GM12878 (cell line): ENCODE data around the gene ERLEC1. TPM values are rescaled to one million over a fixed set of nuclear protein-coding genes. Genes with fewer than 3 reads are reported as not detected.
A peak's percentile ranks its signal among the peaks of the same experiment; 100 is the strongest.

Experiments used
- ATAC-seq: fragments of 200-7000 bp; cut with Tn5 transposase; 3 replicates; pipeline ENCODE4 v1.9.1; 2020; ENCODE audit warnings: mild to moderate bottlenecking, moderate library complexity
- Bru-seq: library from RNA; stranded (reverse); fragments of 400-500 nt; gene quantifications from one replicate; lab custom pipeline; 2021; lab: Mats Ljungman, UMichigan
- BruChase-seq, 2 experiments: library from RNA; stranded (reverse); fragments of 400-500 nt; gene quantifications; one replicate each; lab custom pipeline; 2021; lab: Mats Ljungman, UMichigan
- BruUV-seq: library from RNA; stranded (reverse); fragments of 400-500 nt; replicated peaks from 2 replicates; lab custom pipeline; 2021; lab: Mats Ljungman, UMichigan
- CTCF ChIA-PET: fragments of 300-600 bp; sonication (Branson Sonifier 250); formaldehyde crosslinking; extraction: SDS; loops from one replicate; lab custom pipeline; 2021; ENCODE audit warnings: inconsistent platforms; lab: Yijun Ruan, JAX
- POLR2A ChIA-PET: fragments of 350-600 bp; formaldehyde crosslinking; extraction: SDS; loops from one replicate; lab custom pipeline; 2021; ENCODE audit warnings: inconsistent platforms; lab: Charles Lee
- RAD21 ChIA-PET: fragments of 300-600 bp; sonication (Branson Sonifier 250); formaldehyde crosslinking; loops from one replicate; lab custom pipeline; 2023; ENCODE audit warnings: antibody characterized with exemption; ENCODE audit not compliant: unreplicated experiment; lab: Charles Lee
- SMC1A ChIA-PET: fragments of 300-600 bp; sonication (Branson Sonifier 250); formaldehyde crosslinking; loops from one replicate; lab custom pipeline; 2023; ENCODE audit not compliant: unreplicated experiment, uncharacterized antibody; lab: Charles Lee
- DNase-seq: peaks from one replicate; pipeline ENCODE4 v3.0.0-alpha.2; 2011; ENCODE audit warnings: low read depth, low spot score
- FAIRE-seq: peaks from 3 replicates; lab custom pipeline; 2011; peaks lifted over from hg19 to GRCh38; lab: Jason Lieb, UNC
- H2AFZ ChIP-seq: 2 replicates; pipeline ENCODE4 v1.6.0; 2011; ENCODE audit warnings: low read depth, low read length, control low read depth; ENCODE audit not compliant: control insufficient read depth
- H3K27ac ChIP-seq: 2 replicates; pipeline ENCODE4 v1.5.1; 2011; ENCODE audit warnings: control low read depth; ENCODE audit not compliant: control insufficient read depth, insufficient read depth
- H3K27me3 ChIP-seq, 2 experiments: replicated peaks in 1 of 2; 2 replicates each; pipeline versions ENCODE4 v1.6.0 to v1.6.1; 2011; ENCODE audit warnings: low read length in 1 of 2; ENCODE audit not compliant: control insufficient read depth in 2 of 2, insufficient read depth in 2 of 2
- H3K36me3 ChIP-seq, 2 experiments: 2 replicates each; pipeline ENCODE4 v1.5.1; 2011; ENCODE audit warnings: low read length in 1 of 2; ENCODE audit not compliant: control insufficient read depth in 2 of 2, insufficient read depth in 2 of 2
- H3K4me1 ChIP-seq: 2 replicates; pipeline ENCODE4 v1.6.1; 2011; ENCODE audit warnings: mild to moderate bottlenecking, low read length, moderate library complexity, mixed read lengths; ENCODE audit not compliant: control insufficient read depth, insufficient read depth
- H3K4me2 ChIP-seq: 2 replicates; pipeline ENCODE4 v1.6.0; 2011; ENCODE audit warnings: control low read depth; ENCODE audit not compliant: control insufficient read depth, insufficient read depth
- H3K4me3 ChIP-seq: fragments of 200-600 bp; sonication (generic); 2 replicates; pipeline ENCODE4 v1.5.1; 2016
- H3K79me2 ChIP-seq: 2 replicates; pipeline ENCODE4 v1.6.0; 2011; ENCODE audit warnings: low read length; ENCODE audit not compliant: control insufficient read depth, insufficient read depth
- H3K9ac ChIP-seq: 2 replicates; pipeline ENCODE4 v1.8.0; 2011; ENCODE audit warnings: low read length, control low read depth, mixed read lengths; ENCODE audit not compliant: control insufficient read depth, insufficient read depth
- H3K9me3 ChIP-seq: replicated peaks from 3 replicates; pipeline ENCODE4 v1.5.1; 2011; ENCODE audit warnings: mild to moderate bottlenecking, low read length; ENCODE audit not compliant: control insufficient read depth, insufficient read depth
- H4K20me1 ChIP-seq: 2 replicates; pipeline ENCODE4 v1.6.0; 2011; ENCODE audit not compliant: control insufficient read depth, insufficient read depth
- BACH1 ChIP-seq: fragments of 450-650 bp; IDR thresholded peaks from 2 replicates; pipeline ENCODE4 v1.6.1; 2017; ENCODE audit warnings: mild to moderate bottlenecking, borderline replicate concordance
- CHD1 ChIP-seq: IDR thresholded peaks from 2 replicates; pipeline ENCODE4 v1.6.1; 2012; ENCODE audit warnings: low read depth, low read length, improper control_type of control experiment
- CREM ChIP-seq: IDR thresholded peaks from 2 replicates; pipeline ENCODE4 v1.6.1; 2014; ENCODE audit warnings: antibody characterized with exemption, low read depth
- DPF2 ChIP-seq: fragments of 450-650 bp; IDR thresholded peaks from 2 replicates; pipeline ENCODE4 v1.6.1; 2017; ENCODE audit warnings: mild to moderate bottlenecking
- GATAD2B ChIP-seq: fragments of 450-650 bp; conservative IDR thresholded peaks from 2 replicates; pipeline ENCODE4 v1.6.1; 2017; ENCODE audit warnings: low read depth, mild to moderate bottlenecking, moderate library complexity
- LARP7 ChIP-seq: fragments of 450-650 bp; IDR thresholded peaks from 2 replicates; pipeline ENCODE4 v1.6.1; 2017; ENCODE audit warnings: mild to moderate bottlenecking
- MYB ChIP-seq: fragments of 150-350 bp; IDR thresholded peaks from 2 replicates; pipeline ENCODE4 v1.6.1; 2014; ENCODE audit warnings: mild to moderate bottlenecking, low read depth, low read length, borderline replicate concordance
- POLR2AphosphoS2 ChIP-seq: IDR thresholded peaks from 2 replicates; pipeline ENCODE4 v1.6.1; 2011; ENCODE audit warnings: low read depth, mild to moderate bottlenecking, low read length, improper control_type of control experiment, moderate library complexity
- POLR2AphosphoS5 ChIP-seq: IDR thresholded peaks from 2 replicates; pipeline ENCODE4 v1.6.1; 2011; ENCODE audit warnings: mild to moderate bottlenecking, low read length, inconsistent platforms
- RB1 ChIP-seq: fragments of 450-650 bp; formaldehyde crosslinking; IDR thresholded peaks from 2 replicates; pipeline ENCODE4 v1.6.1; 2017; ENCODE audit warnings: mild to moderate bottlenecking, borderline replicate concordance
- RBBP5 ChIP-seq: fragments of 200-600 bp; sonication (generic); conservative IDR thresholded peaks from 2 replicates; pipeline ENCODE4 v1.6.1; 2016
- SIX5 ChIP-seq: IDR thresholded peaks from 2 replicates; pipeline ENCODE4 v1.6.1; 2011; ENCODE audit warnings: mild to moderate bottlenecking, low read depth, low read length, moderate library complexity; ENCODE audit not compliant: severe bottlenecking
- SMAD5 ChIP-seq: IDR thresholded peaks from 2 replicates; pipeline ENCODE4 v1.6.1; 2016; ENCODE audit warnings: antibody characterized with exemption, low read depth
- SREBF2 ChIP-seq: IDR thresholded peaks from 2 replicates; pipeline ENCODE4 v1.6.1; 2012; ENCODE audit warnings: mild to moderate bottlenecking, low read length
- WGBS: methylation state at CpG from one replicate; pipeline ENCODE4 v1.1.6; 2016; ENCODE audit warnings: low lambda C conversion rate; ENCODE audit not compliant: insufficient replicate concordance, insufficient coverage; ENCODE audit errors: missing lambda C conversion rate; 5-methylcytosine and 5-hydroxymethylcytosine counted together
- in situ Hi-C: fragments of 300-500 bp; cut with MboI; formaldehyde crosslinking; loops from 9 replicates; pipeline ENCODE4 v1.14.3; 2018; ENCODE audit warnings: mixed read lengths
- intact Hi-C: fragments of 100-400 bp; cut with micrococcal nuclease; formaldehyde crosslinking; loops from one replicate; pipeline ENCODE4 v1.14.2; 2022; ENCODE audit not compliant: unreplicated experiment
- long read RNA-seq, 2 experiments: library from polyadenylated mRNA; unstranded; transcript quantifications; one replicate each; pipeline ENCODE4 v2.0.0, GENCODE V29; 2019 to 2020
- polyA minus RNA-seq, 3 experiments: library from RNA; depleted of rRNA, polyadenylated mRNA; stranded (reverse); fragments of >200 nt; gene quantifications; 2 replicates each; pipeline ENCODE4 v1.2.3, GENCODE V29; 2011
- polyA plus RNA-seq, 11 experiments: library from polyadenylated mRNA; depleted of rRNA in 4 of 11; unstranded in 6 of 11; stranded (reverse) in 5 of 11; fragments of >200 nt; fragmentation: Nextera tagmentation in 4 of 11; fragmentation: Illumina TruSeq in 1 of 11; extraction: Ambion mirVana in 4 of 11; extraction: Trizol in 1 of 11; gene quantifications; 1 replicate in 1 of 11; 2 replicates in 10 of 11; pipeline versions ENCODE4 v1.2.1 to v1.2.3, GENCODE V29; 2011 to 2016; ENCODE audit warnings: inconsistent platforms in 2 of 11, missing spikeins in 2 of 11, low read depth in 1 of 11
- total RNA-seq, 4 experiments: library from RNA; depleted of rRNA in 3 of 4; stranded (reverse); fragments of >200 nt in 3 of 4; fragmentation: Illumina TruSeq in 1 of 4; extraction: Trizol in 1 of 4; gene quantifications; 2 replicates each; pipeline versions ENCODE4 v1.2.1 to v1.2.3, GENCODE V29; 2013 to 2021
- TF ChIP-seq, protein P1 (sequence below): IDR thresholded peaks from 2 replicates; pipeline ENCODE4 v1.6.1; 2012; ENCODE audit warnings: low read depth, low read length, improper control_type of control experiment

The ERLEC1 gene, protein sequence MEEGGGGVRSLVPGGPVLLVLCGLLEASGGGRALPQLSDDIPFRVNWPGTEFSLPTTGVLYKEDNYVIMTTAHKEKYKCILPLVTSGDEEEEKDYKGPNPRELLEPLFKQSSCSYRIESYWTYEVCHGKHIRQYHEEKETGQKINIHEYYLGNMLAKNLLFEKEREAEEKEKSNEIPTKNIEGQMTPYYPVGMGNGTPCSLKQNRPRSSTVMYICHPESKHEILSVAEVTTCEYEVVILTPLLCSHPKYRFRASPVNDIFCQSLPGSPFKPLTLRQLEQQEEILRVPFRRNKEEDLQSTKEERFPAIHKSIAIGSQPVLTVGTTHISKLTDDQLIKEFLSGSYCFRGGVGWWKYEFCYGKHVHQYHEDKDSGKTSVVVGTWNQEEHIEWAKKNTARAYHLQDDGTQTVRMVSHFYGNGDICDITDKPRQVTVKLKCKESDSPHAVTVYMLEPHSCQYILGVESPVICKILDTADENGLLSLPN
- total RNA-seq (2013; cell fraction: nucleolus; rRNA removed) = 22.7 and 24.1 TPM in 2 replicates
- total RNA-seq (2014; rRNA removed) (31.8 and 34.2 TPM in 2 replicates), total RNA-seq (2014; rRNA removed; fragmentation: Illumina TruSeq; extraction: Trizol) (28.7 and 29.6 TPM in 2 replicates), total RNA-seq (2021) (22.5 TPM in 2 replicates), polyA plus RNA-seq (2011; rRNA removed) (29.3 and 42.3 TPM in 2 replicates), polyA plus RNA-seq (2014; fragmentation: Illumina TruSeq; extraction: Trizol) (31.2 and 37.6 TPM in 2 replicates), polyA plus RNA-seq (2014; fragmentation: Nextera tagmentation; extraction: Ambion mirVana) (10 to 100 TPM; 14.1 to 22.3 TPM), polyA plus RNA-seq (2014; rRNA removed) (22.4 and 30.4 TPM in 2 replicates), polyA plus RNA-seq (2016; fragmentation: Nextera tagmentation; extraction: Ambion mirVana) (10 to 100 TPM; 47.8 to 52.2 TPM), polyA minus RNA-seq (2011; rRNA and poly(A)+ RNA removed) (7.5 and 12.1 TPM in 2 replicates), Bru-seq, nascent RNA (percentile 86 among the genes with signal in this experiment), BruChase-seq, experiment 1, labeled RNA remaining after a 6-hour chase (percentile 81 among the genes with signal in this experiment), BruChase-seq, experiment 2, labeled RNA remaining after a 2-hour chase (percentile 83 among the genes with signal in this experiment)
- polyA plus RNA-seq (2011; ENCODE audit: low read depth) = 14.0 TPM
- polyA plus RNA-seq (2011; cell fraction: cytosol; rRNA removed) = 12.5 TPM in 2 replicates
- 8.4 and 9.6 TPM in 2 replicates for polyA plus RNA-seq (2011; cell fraction: nucleus; rRNA removed)
- 25.3 and 26.7 TPM in 2 replicates for polyA plus RNA-seq (2012)
- 4.0 and 6.8 TPM in 2 replicates for polyA minus RNA-seq (2011; cell fraction: cytosol; rRNA and poly(A)+ RNA removed)
- 7.7 and 10.8 TPM in 2 replicates for polyA minus RNA-seq (2011; cell fraction: nucleus; rRNA and poly(A)+ RNA removed)
- long read RNA-seq, experiment 1, transcript ERLEC1-201 (14 exons, 2,433 nt) = major isoform, 23 of 39 reads
- long read RNA-seq, experiment 1, transcript ERLEC1-202 (13 exons, 2,271 nt) = minor isoform, 5 of 39 reads
- long read RNA-seq, experiment 1, partial matches to known transcripts = 6 of 39 reads
- long read RNA-seq, experiment 1, other reads (novel, unspliced or antisense) = 5 of 39 reads
- long read RNA-seq, experiment 2, transcript ERLEC1-201 (14 exons, 2,433 nt) = major isoform, 89 of 136 reads
- long read RNA-seq, experiment 2, transcript ERLEC1-202 (13 exons, 2,271 nt) = minor isoform, 17 of 136 reads
- long read RNA-seq, experiment 2, partial matches to known transcripts = 17 of 136 reads
- long read RNA-seq, experiment 2, other reads (novel, unspliced or antisense) = 13 of 136 reads

DNA sequence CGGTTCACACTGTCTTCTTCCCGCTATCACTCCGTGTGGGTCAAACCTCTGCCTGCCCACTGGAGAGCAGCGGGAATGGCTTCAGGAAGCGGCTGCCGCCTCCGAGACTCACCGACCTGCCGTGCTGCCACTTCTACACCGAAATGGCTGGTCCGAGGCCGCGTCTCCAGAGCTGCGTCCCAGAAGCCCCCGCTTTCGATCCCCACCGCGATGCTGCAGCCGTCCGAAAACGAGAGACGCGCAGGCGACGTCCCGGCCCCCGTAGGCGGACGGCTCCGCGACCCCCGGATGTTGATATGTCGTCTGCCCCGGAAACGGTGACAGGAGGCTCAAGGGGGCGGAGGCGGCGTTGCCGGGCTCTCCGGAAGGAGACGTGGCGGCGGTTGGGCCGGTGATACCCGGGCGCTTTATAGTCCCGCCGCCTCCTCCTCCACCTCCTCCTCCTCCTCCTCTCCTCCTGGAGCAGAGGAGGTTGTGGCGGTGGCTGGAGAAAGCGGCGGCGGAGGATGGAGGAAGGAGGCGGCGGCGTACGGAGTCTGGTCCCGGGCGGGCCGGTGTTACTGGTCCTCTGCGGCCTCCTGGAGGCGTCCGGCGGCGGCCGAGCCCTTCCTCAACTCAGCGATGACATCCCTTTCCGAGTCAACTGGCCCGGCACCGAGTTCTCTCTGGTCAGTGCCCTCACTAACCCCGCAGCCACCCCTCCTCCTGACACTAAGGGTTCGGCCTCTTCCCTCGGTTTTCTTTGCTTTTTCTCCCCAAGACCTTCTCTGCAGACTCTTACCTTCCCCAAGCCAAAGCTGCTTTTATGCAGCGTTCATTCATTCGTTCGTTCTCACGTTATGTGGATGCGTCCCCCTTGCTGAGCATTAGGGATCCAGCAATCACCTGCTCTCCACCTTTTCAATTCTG is at the start of gene ERLEC1, which contains the start of gene ASB3:
TSS of gene ERLEC1 (plus strand) at position 340 of the 909 bp plus-strand sequence. CDS start at position 507, 167 bp downstream.
TSS of gene ASB3 (minus strand) at position 249 of the 909 bp plus-strand sequence. CDS start 21,381 bp downstream, outside the sequence.
- Histone ChIP-seq H3K9ac (peak within 1 kb of the TSS; percentile 92), H3K79me2 (peaks cover 87% of the 10 kb centered on the region), H3K36me3 (peaks cover 0 to 6% of the 10 kb centered on the region in 2 experiments; a peak in 2 of 4 replicates), H3K27ac (peak within 1 kb of the TSS; percentile 86), H3K4me2 (peak within 1 kb of the TSS; percentile 90), H4K20me1 (no peaks in the 10 kb centered on the region), H3K4me3 (peak within 1 kb of the TSS; percentile 97), H3K27me3 (no peaks in the 10 kb centered on the region), H3K9me3 (no peaks in the 10 kb centered on the region), H3K4me1 (0 out of 2 replicates have a peak, but pooled peaks cover 2% of the 10 kb centered on the region), H2AFZ (peak within 1 kb of the TSS; percentile 95)
- CTCF ChIA-PET = interaction anchor here (0.8 to 2.9 kb wide), 3 partner anchors 10 to 53 kb away, joined by 3 to 14 read pairs (median 4); partner anchors contain the start of gene CHAC2
- WGBS = 1% methylated on average over 72 of the region's 77 CpGs
- BruUV-seq = no TSS peak
- in situ Hi-C loops (no loop called here), intact Hi-C loops (loop anchor here (2.0 kb wide), 1 partner anchor 20 kb away; the partner anchor contains the start of gene CHAC2)
- peak; percentile 93 for ATAC-seq
- POLR2A ChIA-PET = interaction anchor here (0.9 to 6.6 kb wide), 4 partner anchors 13 to 183 kb away, joined by 3 to 37 read pairs (median 6); partner anchors contain the start of genes CHAC2 and PSME4
- RAD21 ChIA-PET = interaction anchor here (1.3 to 2.7 kb wide), 2 partner anchors 10 to 19 kb away, joined by 3 to 12 read pairs; partner anchors contain the start of gene CHAC2
- peak; percentile 48 for DNase-seq
- peak; percentile 80 for FAIRE-seq
- SMC1A ChIA-PET = interaction anchor here (1.0 to 3.0 kb wide), 4 partner anchors 13 to 182 kb away, joined by 3 to 22 read pairs (median 5); partner anchors contain the start of gene CHAC2
- peak; percentile 73; the same call in 1 of the 2 replicates for TF ChIP-seq RBBP5
- 0 out of 2 replicates have a peak, but pooled peaks have one; percentile 37 for TF ChIP-seq MYB
- peak; percentile 65 for TF ChIP-seq SIX5
- peak; percentile 73 for TF ChIP-seq GATAD2B
- TF ChIP-seq CHD1 = no peak
- TF ChIP-seq, protein P1, sequence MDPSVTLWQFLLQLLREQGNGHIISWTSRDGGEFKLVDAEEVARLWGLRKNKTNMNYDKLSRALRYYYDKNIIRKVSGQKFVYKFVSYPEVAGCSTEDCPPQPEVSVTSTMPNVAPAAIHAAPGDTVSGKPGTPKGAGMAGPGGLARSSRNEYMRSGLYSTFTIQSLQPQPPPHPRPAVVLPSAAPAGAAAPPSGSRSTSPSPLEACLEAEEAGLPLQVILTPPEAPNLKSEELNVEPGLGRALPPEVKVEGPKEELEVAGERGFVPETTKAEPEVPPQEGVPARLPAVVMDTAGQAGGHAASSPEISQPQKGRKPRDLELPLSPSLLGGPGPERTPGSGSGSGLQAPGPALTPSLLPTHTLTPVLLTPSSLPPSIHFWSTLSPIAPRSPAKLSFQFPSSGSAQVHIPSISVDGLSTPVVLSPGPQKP = peak; percentile 70
- 0 out of 2 replicates have a peak, but pooled peaks have one; percentile 8 for TF ChIP-seq BACH1
- TF ChIP-seq RB1 = peak; percentile 40; the same call in 1 of the 2 replicates
- TF ChIP-seq POLR2AphosphoS5 = peak; percentile 92
- TF ChIP-seq CREM = peak; percentile 91
- peak; percentile 61; the same call in 1 of the 2 replicates for TF ChIP-seq DPF2
- peak; percentile 47; the same call in 1 of the 2 replicates for TF ChIP-seq LARP7
- TF ChIP-seq POLR2AphosphoS2 = peak; percentile 64
- peak; percentile 48; the same call in 1 of the 2 replicates for TF ChIP-seq SREBF2
- peak; percentile 53; the same call in 1 of the 2 replicates for TF ChIP-seq SMAD5
